GM21367 (cell line): ENCODE measurements around the gene CPNE4.

Experiments
- ATAC-seq: cut with Tn5 transposase; IDR thresholded peaks from one replicate; pipeline ENCODE4 v1.9.1; 2021; ENCODE audit not compliant: unreplicated experiment

Gene CPNE4

GRCh38 chr3:131708241-131708640 is 326.6 kb downstream of the CPNE4 start:
- ATAC-seq = no peak

DNA sequence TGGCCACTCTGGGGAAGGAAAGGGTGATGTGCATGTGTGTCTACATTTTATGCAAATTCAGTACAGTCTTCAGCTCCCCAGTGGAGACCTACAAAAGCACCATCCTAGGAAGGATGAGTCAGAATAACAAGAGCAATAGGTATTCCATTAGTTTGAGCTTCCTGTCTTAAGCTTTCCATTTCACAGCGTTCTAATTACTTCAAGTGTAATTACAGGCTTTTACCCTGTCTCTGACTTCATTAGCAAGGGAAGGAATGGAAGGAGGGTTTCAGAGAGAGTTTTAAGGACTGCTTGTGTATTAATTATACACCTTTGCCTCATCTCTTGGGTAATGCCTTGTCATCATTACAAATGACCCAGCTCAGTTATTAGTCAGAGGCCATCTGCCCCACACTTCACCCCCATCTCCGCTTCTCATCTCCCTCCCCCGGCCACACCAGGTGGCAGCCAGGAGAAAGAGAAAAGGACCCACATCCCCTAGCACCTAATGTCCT is 329.2 kb downstream of the CPNE4 start:
- ATAC-seq = peak; percentile 72

- no peak for ATAC-seq
Observed at GRCh38 chr3:131705099-131705498, 329.7 kb downstream of the CPNE4 start.

GRCh38 chr3:131704098-131704497 is 330.7 kb downstream of the CPNE4 start:
- no peak for ATAC-seq

DNA sequence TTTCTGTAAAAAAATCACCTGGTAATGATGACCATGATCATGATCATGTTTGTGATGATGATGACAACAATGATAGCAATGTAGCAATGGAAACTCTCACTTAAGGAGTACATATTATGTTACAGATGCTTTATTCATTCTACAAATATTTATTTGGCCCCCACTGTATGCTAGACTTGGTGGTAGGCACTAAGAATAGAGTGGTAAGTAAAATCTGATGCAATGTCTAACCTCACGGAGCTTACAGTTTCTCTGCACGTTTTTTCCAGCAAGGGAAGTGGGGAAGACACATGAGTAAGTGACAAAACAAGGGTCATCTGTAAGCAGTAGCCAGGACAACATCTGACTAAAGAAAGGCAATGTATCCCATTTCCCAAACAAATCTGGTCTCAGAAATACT is 332.7 kb downstream of the CPNE4 start:
- ATAC-seq = no peak

DNA sequence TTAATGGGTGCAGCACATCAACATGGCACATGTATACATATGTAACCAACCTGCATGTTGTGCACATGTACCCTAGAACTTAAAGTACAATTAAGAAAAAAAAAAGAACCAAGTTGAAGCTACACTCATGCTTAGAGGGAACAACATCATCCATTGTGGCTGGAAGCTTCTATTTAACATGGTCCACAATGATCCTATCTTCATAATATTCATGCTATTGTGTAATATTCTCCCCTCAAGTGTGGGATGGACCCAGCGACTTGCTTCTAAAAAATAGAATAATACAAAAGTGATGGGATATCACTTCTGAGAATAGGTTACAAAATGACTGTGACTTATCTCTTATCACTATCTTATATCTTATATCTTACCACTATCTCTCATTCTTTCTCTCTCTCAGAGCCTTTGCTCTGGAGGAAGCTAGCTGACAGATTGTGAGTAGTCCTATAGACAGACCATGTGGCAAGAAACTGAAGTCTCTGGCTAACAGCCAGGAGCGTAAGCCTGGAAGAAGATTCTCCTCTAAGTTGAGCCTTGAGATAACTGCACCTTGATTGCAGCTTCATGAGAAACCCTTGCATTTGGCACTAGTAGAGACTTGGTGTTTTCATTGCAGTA is 333.6 kb downstream of the CPNE4 start:
- no peak for ATAC-seq

DNA sequence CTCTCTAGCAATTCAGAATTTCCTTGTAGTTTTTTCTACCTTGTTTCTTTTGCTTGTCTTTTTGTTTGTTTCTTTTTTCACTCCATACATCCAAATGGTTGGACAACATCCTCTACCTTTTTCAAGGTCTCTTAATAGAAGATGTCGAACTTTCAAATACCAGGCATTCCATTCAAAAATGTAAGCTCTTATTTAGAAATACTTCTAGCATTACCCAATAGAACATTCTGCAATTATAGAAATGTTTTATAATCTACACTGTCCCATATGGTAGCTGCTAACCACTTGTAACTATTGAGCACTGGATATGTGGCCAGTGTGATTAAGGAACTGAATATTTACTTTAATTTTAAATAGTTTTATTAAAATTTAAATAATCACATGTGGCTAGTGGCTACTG is 335.8 kb downstream of the CPNE4 start:
- no peak for ATAC-seq

GRCh38 chr3:131694376-131694775 is 340.4 kb downstream of the CPNE4 start:
- no peak for ATAC-seq

- no peak for ATAC-seq
Observed at GRCh38 chr3:131692356-131692755, 342.5 kb downstream of the CPNE4 start.

DNA sequence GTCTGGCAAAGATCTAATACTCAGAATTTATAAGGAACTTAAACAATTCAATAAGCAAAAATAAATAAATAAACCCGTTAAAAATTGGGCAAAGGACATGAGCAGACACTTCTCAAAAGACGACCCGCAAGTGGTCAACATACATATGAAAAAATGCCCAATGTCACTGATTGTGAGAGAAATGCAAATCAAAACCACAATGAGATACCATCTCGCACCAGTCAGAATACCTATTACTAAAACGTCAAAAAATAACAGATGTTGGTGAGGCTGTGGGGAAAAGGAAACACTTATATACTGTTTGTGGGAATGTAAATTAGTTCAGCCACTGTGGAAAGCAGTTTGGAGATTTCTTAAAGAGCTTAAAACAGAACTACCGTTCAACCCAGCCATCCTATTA is 344.0 kb downstream of the CPNE4 start:
- ATAC-seq = no peak

- ATAC-seq = no peak
Observed at GRCh38 chr3:131688370-131688769, 346.4 kb downstream of the CPNE4 start.

DNA sequence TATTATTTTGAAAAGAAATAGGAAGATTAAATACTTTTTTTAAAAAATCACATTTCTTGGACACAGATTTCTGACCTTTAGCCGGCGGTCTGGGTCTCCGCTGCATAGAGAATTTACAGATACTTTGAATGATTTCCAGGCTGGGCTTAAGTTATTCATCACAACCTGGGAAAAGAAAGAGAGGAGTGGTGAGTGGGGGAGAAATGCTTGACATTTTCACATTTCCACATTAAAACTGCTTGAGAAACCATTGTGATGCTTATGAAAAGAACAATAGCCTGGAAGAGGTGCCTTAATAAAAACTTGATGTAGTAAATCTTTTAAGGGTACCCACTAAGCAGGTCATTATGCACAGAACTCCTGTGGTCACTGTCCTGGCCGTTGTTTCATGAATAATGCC is 365.2 kb downstream of the CPNE4 start:
- ATAC-seq = no peak

DNA sequence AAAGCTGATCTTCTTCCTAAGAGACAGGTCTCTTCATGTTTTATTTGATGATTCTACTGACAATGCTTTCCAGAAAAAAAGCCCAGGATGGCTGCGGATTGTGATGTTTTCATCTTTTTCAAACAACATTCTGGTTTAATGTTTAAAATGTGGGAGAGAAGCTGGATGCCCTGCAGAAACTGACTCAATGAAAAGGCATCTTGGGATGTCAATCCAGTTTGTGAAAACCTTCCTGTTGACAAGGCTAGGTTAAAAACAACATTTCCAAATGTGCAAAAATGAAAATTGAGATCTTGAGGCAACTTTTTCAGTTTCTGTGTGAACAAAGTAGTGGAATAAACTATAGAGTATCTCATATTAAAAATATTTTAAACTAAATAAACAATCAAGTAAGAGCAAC is 376.0 kb downstream of the CPNE4 start:
- ATAC-seq = no peak

DNA sequence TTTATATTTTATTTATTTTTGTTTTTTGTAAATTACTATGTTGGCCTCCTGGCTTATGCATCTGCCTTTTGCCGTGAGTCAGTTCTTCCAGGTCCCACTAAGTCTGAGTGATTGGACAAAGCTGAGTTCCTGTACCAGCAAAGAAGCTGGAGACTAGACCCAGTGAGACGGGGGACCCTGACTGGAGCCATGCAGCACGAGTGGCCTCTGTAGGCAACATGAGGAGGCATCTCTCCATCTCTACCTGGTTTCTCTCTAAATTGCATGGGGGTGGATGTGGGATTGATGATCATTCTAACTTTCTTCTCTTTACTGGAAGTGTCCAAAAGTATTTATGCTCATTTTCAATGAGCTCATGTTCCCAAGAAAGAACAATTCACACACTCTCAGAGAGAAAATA is 376.7 kb downstream of the CPNE4 start:
- no peak for ATAC-seq

DNA sequence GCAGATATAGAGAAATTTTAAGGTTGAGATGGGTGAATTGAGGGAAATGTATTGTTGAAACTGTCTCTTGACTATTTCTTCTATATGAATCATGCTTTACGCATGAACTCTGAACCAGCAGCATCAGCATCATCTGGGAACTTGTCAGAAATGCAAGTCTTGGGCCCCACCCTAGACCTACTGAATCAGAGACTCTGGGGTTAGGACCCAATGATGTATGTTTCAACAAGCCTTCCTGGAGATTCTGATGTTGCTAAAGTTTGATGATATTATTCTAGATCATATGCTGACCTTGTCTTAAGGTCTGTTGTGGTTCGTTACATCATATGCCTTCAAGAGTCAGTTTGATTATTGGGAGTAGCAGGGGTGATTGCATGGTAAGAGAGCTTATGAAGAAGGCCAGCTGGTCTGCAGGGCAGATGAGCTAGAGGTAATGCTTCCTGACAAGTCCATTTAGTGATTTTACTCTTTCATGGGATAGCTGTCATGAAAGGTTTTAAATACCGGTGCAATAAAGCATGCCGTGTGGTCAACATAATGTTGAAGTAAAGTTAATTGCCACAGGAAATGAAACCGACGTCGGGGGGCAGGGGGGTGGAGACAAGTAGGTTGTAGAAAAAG is 379.6 kb downstream of the CPNE4 start:
- no peak for ATAC-seq

- ATAC-seq = no peak
Observed at GRCh38 chr3:131645638-131646037, 389.2 kb downstream of the CPNE4 start.

- no peak for ATAC-seq
Observed at GRCh38 chr3:131636266-131636775, 398.5 kb downstream of the CPNE4 start.

- no peak for ATAC-seq
Observed at GRCh38 chr3:131630807-131631206, 404.0 kb downstream of the CPNE4 start.

- peak; percentile 95 for ATAC-seq
Observed at GRCh38 chr3:131630097-131630496, 404.7 kb downstream of the CPNE4 start.

GRCh38 chr3:131623431-131623830 is 411.4 kb downstream of the CPNE4 start:
- no peak for ATAC-seq

GRCh38 chr3:131622726-131623125 is 412.1 kb downstream of the CPNE4 start:
- ATAC-seq = no peak

DNA sequence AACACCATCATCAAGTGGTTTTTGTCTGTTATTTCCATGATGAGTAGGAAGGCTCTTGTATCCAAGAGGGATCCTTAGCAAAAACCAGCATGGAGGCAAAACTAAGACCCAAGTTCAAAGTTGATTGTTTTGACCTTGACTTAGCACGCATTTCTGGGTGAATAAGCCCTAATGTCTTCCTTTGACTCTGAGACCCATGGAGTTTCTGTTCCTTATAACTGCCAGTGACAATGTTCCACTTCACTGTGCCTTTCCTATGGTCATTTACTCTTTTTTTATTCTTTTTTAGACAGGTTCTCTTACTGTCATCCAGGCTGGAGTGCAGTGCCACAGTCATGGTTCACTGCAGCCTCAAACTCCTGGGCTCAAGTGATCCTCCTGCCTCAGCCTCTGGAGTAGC is 413.8 kb downstream of the CPNE4 start:
- no peak for ATAC-seq

- ATAC-seq = no peak
Observed at GRCh38 chr3:131619821-131620220, 415.0 kb downstream of the CPNE4 start.
